ENCODE results near the gene B3GALT5.

- TF ChIP-seq TAF1 (IDR thresholded peaks at IDR 0.05; ENCODE audit: borderline replicate concordance, insufficient read depth, low read length) = no peak
- TF ChIP-seq POLR2AphosphoS5 (IDR thresholded peaks at IDR 0.05; ENCODE audit: low read depth, low read length) = no peak
Observed at GRCh38 chr21:39597595-39597994, 15.1 kb upstream of the B3GALT5 start.
